Cardiac fibroblast (primary cell): ENCODE data around the gene TRPC4AP.
"Not testable (repeated sequence)": the region's sequence is repeated elsewhere in the genome, so short reads cannot be mapped to it uniquely, and the experiment has no call there.

ENCODE experiments used
- DNase-seq, 2 donors: peaks; one replicate each; pipeline versions ENCODE4 v3.0.0 to v3.0.0-alpha.2; 2010; ENCODE audit warnings: low read depth in 2 of 2
- H3K4me3 ChIP-seq, 2 donors: replicated peaks in 1 of 2; 1 replicate in 1 of 2; 2 replicates in 1 of 2; pipeline ENCODE4 v1.5.1; 2011; ENCODE audit warnings: low read depth in 2 of 2, low read length in 2 of 2, mild to moderate bottlenecking in 2 of 2, moderate library complexity in 1 of 2
- TF ChIP-seq, protein P1 (sequence below): IDR thresholded peaks from one replicate; pipeline ENCODE4 v1.5.1; 2011; ENCODE audit warnings: low read depth, mild to moderate bottlenecking, low read length, inconsistent platforms

TRPC4AP gene

DNA sequence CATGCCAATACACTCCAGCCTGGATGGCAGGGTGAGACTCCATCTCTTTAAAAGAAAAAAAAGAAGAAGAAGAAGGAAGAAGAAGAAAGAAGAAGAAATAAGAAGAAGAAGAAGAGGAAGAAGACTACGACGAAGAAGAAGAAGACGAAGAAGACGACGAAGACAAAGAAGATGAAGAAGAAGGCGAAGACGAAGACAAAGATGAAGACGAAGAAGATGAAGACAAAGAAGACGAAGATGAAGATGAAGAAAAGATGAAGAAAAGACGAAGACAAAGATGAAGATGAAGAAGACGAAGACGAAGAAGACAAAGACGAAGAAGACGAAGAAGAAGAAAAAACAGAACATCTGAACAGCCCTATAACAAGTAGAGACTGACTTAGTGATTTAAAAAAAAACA is 33.0 kb downstream of the TRPC4AP start:
- no peak for DNase-seq
- TF ChIP-seq, protein P1, sequence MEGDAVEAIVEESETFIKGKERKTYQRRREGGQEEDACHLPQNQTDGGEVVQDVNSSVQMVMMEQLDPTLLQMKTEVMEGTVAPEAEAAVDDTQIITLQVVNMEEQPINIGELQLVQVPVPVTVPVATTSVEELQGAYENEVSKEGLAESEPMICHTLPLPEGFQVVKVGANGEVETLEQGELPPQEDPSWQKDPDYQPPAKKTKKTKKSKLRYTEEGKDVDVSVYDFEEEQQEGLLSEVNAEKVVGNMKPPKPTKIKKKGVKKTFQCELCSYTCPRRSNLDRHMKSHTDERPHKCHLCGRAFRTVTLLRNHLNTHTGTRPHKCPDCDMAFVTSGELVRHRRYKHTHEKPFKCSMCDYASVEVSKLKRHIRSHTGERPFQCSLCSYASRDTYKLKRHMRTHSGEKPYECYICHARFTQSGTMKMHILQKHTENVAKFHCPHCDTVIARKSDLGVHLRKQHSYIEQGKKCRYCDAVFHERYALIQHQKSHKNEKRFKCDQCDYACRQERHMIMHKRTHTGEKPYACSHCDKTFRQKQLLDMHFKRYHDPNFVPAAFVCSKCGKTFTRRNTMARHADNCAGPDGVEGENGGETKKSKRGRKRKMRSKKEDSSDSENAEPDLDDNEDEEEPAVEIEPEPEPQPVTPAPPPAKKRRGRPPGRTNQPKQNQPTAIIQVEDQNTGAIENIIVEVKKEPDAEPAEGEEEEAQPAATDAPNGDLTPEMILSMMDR, result no peak
- H3K4me3 ChIP-seq, result no peak overlapping the region

DNA sequence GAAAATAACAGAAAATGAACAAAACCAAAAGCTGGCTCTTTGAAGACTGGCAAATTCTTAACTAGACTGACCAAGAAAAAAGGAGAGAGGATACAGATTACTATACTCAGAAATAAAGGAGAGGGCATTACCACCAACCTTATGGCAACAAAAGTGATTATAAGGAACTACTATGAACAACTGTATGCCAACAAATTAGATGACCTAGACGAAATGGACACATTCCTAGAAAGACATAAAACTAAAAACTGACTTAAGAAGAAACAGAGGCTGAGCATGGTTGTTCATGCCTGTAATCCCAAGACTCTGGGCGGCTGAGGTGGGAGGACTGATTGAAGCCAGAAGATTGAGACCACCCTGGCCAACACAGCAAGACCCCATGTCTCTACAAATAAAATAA is 33.5 kb downstream of the TRPC4AP start:
- TF ChIP-seq, protein P1, result no peak
- H3K4me3 ChIP-seq, result no peak overlapping the region
- DNase-seq, result no peak

DNA sequence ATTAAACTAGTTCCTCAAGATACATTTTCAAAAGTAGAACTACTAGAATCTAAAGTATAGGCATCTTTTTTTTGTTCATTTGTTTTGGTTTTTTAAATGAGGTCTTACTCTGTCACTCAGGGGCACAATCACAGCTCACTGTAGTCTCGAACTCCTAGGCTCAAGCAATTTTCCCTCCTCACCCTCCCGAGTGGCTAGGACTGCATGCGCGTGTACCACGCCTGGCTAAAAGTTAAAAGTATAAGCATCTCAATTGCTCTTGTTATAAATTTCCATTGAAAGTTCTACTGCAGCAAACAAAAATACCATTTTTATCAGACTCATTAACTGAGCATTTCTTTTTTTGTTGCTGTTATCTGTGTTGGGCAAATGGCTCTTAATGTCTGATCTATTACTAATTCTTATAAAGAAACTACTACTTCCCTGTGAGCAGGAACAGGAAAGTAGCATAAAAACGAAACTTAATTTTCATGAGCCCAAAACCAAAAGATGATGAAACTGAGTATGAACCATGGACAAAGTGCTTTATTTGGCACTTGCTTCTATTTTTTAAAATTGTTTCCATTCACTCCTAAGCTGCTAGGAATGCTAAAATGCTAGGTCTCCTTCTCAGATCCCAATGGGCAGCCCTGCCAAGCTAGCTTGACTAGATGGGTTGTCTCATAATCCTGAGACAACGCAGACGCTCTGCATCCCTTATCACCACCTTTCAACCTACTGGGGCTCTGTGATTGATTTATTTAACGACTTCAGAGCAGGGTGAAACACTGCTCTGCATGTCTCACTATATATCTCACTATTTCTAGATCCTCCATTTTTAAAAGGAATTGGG is 36.9 kb downstream of the TRPC4AP start:
- TF ChIP-seq, protein P1, result no peak
- H3K4me3 ChIP-seq, result no peak overlapping the region
- DNase-seq, result peak; percentile 47 to 70

DNA sequence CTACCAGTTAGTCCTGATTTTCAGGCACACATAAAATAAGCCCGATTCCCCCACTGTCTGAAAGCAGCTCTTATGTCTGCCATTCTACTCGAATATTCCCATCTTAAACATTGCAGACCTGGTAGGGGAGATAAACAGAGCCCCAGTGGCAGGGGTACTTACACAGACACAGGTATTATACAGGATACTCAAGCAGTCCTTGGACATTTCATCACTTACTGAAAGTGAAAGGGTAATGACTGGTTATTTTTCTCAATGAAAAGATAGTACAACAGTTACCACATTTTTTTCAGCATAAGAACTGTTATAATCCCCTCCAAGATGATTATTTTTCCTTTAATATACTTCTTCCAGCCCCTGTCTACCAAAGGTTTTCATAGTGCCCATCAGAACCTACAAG is 37.8 kb downstream of the TRPC4AP start:
- TF ChIP-seq, protein P1, result no peak
- H3K4me3 ChIP-seq, result no peak overlapping the region
- DNase-seq, result no peak

DNA sequence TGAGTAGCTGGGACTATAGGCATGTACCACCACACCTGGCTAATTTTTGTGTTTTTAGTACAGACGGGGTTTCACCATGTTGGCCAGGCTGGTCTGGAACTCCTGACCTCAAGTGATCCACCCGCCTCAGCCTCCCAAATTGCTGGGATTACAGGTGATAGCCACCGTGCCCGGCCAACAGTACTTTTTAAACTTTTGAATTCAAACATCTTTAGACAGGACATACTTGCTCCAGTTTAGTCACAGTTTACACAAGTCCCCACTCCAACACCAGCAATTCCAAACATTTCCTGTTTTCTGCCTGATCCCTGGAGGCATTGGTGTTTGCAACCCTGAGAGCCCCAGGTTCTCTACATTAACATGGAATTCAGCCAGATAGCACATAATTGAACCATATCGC is 40.0 kb downstream of the TRPC4AP start:
- H3K4me3 ChIP-seq, result not testable (repeated sequence)
- DNase-seq, result peak; percentile 69 to 74

DNA sequence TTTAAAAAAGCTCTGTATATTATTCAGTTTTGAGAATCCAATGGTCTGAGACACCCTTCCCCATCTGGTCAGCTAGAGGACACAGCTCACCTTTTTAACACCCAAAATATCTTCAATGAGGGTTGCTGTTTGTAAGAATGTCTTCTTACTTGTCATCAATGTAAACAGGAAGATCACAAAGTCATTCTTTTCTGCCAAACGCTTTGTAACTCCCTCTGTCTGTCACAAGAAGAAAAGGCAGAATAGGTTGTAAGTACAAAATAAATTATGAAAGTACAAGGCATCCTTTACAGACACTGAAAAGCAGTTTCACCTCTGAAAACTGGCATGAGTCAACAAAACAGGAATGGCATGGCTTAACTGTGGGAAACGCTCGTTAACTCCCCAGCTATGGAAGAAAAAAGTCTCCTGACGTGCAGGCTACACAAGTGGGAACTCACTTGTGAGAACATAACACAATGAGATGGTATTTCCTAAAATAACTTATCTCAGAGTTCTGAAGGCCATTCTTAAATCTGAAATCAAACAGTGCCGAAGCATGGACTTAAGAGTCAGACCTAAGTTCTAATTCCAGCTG is 42.7 kb downstream of the TRPC4AP start:
- TF ChIP-seq, protein P1, result no peak
- DNase-seq, result peak in 1 of 2 donors; percentile 8
- no peak overlapping the region for H3K4me3 ChIP-seq

DNA sequence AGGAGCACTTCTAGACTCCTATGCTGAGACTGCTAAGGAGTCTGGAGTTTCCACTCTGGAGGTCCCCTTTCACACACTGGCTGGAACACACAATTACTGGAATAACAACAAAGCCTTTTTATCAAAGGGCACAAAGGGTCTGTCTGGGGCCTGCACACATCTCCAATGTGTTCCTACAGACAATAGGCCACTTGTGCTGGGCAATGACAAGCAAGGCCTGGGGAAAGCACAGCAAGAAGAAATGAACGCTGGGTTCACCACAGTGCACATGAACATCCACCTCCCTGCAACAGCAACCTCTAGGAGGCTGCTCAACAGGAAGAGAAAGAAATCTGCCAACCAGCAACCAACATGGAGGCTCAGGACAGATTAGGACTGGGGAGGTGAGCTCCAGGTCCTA is 43.9 kb downstream of the TRPC4AP start:
- H3K4me3 ChIP-seq, result no peak overlapping the region
- no peak for DNase-seq
- TF ChIP-seq, protein P1, result no peak
